GM10847 (cell line): ENCODE data around the gene YARS1.

Experiments used
- POLR2A ChIP-seq: IDR thresholded peaks from 2 replicates; pipeline ENCODE4 v1.6.1; 2011; ENCODE audit not compliant: insufficient read length; ENCODE audit errors: extremely low read depth

YARS1 gene

DNA sequence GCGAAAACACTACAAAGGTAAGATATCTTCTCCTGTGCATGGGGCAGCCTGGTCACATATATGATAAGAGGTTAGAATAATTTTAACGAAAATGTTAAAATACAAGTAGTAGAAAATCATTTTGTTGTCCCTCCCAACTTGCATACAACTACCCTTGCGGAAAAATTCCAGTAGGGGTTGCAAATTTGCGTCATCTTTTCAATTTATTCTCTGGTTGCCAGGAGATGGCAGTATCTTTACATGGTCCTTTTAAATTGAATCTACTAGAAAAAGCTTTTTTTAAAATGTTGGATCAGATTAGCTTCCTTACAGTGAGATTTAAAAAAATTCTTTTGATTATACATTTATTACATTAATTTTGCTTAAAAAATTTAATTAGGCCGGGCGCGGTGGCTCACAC, 11.2 kb upstream of the YARS1 start:
- no peak for TF ChIP-seq POLR2A

GRCh38 chr1:32825181-32825580, 8.0 kb upstream of the YARS1 start:
- no peak for TF ChIP-seq POLR2A

DNA sequence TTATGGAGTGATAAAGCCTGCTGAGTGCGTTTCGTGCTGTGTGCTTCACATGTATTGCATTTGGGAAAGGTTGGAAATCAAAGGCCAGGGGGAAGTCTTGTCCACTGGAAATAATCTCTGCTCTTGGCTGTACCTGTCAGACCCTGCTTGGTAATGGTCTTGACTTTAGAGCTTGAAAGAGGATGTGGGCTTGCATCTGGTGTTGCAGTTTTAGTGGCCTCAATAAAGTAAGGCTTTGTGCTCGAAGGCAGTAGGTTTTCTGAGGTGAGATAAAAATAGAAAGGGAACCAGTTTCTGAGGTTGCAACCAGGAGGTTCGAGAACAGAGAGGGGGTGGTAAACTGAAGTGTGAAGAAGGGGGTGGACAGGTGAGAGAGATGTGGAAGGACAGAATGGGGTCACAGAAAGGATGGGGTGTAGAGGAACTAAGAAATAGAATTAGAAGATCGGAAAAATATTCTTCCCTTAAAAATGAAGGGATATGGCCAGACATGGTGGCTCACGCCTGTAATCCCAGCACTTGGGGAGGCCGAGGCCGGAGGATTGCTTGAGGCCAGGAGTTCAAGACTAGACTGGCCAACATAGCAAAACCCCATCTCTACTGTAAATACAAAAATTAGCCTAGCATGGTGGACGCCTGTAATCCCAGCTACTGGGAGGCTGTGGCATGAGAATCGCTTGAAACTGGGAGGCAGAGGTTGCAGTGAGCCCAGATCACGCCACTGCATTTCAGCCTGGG, 1.8 kb upstream of the YARS1 start:
- no peak for TF ChIP-seq POLR2A

GRCh38 chr1:32817815-32818786, 943 bp upstream of the YARS1 start:
- TF ChIP-seq POLR2A: no peak

DNA sequence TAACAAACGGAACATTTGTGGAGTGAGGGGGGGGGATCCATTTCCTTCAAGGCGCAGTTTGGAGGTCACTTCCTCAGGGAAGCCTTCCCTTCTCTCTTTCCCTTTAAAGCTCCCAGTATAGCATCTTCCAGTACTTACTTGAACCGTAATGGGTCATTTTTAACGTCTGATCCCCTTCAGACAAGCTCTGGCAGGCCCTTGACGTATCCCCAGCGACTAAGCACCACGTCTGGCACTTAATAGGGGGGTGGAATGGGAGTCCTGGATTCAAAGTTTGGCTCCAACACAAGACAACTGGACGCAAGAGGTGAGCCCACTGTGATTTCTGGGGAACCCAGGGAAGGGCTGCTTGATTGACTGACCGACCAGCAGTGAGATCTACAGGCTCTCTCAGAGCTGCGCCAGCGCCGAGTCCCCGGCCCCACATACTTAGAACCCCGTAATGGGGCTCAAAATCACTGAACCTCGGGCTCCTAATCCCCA, 441 bp downstream of the YARS1 start:
- no peak for TF ChIP-seq POLR2A

DNA sequence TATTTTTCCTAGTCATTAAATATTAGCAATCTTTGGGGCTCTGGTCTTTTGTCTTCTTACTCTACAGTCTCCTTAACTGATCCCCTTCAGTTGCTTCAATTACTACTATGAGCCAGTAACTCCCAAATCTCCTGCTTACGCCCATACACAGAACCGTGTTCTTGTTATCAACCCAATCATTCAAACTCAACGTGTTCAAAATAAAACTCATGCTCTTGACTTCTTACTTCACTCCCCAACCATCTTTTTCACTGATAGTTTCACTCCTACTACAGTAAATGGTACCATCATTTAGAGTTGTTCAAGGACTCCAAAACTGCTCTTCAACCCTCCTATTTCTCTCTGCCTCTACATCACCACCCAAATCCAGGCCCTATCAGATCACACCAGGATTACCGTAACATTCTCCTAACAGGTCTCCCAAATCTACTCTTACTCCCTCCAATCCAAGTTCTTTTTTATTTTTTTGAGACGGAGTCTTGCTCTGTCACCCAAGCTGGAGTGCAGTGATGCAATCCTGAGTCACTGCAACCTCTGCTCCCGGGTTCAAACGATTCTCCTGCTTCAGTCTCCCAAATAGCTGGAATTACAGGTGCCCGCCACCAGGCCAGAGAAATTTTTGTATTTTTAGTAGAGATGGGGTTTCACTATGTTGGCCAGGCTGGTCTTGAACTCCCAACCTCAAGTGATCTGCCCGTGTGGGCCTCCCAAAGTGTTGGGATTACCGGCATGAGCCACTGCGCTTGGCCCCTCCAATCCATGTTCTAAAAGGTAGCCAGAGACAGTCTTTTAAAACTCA, 3.0 kb downstream of the YARS1 start:
- no peak for TF ChIP-seq POLR2A

DNA sequence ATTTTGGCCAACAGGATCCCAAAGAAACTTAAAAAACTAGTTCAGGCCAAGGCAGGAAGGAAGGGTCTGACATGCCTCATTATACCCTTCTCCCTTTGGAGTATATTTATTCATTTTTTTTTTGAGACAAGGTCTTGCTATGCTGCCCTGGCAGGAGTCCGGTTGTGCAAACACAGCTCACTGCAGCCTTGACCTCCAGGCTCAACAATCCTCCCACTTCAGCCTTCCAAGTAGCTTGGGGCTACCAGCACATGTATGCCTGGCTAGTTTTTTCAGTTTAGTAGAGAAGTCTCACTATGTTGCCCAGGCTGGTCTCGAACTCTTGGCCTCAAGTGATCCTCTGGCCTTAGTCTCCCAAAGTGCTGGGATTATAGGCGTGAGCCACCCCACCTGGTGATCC, 5.2 kb downstream of the YARS1 start:
- TF ChIP-seq POLR2A: no peak

DNA sequence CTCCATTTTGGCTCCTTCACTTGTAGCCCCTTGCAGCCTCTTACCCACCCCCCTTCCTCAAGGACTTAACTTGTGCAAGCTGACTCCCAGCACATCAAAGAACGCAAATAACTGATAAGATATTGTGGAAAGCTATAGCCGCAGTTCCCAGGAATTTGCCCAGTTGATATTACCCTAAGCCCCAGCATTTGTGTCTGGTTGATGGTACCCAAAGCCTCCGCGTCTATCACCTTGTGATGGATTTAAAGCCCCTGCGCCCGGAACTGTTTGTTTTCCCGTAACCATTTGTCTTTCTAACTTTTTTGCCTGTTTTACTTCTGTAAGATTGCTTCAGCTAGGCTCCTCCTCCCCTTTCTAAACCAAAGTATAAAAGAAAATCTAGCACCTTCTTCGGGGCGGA, 5.9 kb downstream of the YARS1 start:
- no peak for TF ChIP-seq POLR2A

- TF ChIP-seq POLR2A: no peak
These were observed 6.8 kb downstream of the YARS1 start for GRCh38 chr1:32810358-32810757.

- TF ChIP-seq POLR2A: no peak
These were observed 8.6 kb downstream of the YARS1 start for GRCh38 chr1:32808580-32808979.

DNA sequence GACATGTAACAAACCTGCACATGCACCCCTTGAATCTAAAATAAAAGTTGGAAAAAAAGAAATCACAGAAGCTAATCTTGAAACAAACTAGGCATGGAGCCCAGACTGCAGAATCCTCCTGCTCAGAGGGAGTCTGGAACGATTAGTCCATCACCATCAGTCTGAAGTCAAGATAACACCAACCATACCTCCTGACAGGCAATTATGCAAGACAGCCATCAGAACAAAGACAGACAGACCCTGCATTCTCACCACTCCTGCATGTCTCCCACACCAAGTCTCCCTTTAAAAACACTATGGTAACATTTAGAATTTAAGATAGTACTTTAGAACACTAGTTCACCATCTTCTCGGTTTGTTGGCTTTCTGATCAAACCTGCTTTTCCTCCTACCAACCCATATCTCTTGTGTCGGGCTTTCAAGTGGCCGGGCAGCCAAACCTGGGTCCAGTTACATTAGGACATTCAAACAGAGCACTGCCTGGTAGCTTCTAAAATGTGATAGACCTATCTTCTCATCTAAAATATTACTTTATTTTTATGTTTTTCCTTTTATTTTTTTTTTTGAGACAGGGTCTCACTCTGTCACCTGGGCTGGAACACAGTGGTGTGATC, 10.1 kb downstream of the YARS1 start:
- TF ChIP-seq POLR2A: no peak

GRCh38 chr1:32806290-32806689, 10.9 kb downstream of the YARS1 start:
- no peak for TF ChIP-seq POLR2A

- TF ChIP-seq POLR2A: no peak
These were observed 16.0 kb downstream of the YARS1 start for GRCh38 chr1:32801096-32801715.

DNA sequence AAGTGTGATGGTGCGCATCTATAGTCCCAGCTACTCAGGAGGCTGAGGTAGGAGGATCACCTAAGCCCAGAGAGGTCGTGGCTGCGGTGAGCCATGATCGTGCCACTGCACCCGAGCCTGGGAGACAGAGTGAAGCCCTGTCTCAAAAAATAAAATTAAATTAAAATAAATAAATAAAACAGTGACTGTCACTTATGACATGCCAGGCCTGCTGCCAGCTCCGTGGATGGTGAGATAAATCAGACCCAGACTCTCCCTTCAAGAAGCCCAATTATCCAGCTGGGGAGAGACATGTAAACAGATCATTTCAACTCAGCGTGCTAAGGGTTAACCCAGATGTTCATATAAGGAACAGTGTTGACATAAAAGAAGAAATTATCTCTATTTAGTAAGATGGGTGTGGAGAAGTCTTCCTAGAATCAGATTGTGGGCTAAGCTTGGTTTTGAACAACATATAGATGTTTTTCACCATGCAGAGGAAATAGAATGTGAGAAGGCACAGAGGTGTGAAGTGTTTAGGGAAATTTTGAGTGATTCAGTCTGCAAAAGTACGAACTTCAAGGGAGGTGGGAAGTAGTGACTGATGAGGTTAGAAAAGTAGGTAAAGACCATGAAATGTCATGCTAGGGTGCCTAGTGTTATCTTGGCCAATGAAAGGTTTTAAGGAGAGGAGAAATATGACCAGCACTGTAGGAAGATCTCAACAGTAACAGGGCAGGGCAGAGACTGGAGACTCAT, 18.3 kb downstream of the YARS1 start:
- no peak for TF ChIP-seq POLR2A
